SU-DHL-6 (cell line): ENCODE measurements around the gene PPP2R2B.

Source experiments
- H2AFZ ChIP-seq: fragments of 200-600 bp; sonication (generic); 2 replicates; pipeline ENCODE4 v1.6.1; 2014; ENCODE audit warnings: low read depth, mild to moderate bottlenecking, moderate library complexity, mixed read lengths, antibody characterized with exemption, low read length; ENCODE audit not compliant: severe bottlenecking
- H3F3A ChIP-seq: fragments of 200-600 bp; shearing (Covaris generic); 2 replicates; pipeline ENCODE4 v1.6.0; 2016; ENCODE audit warnings: antibody characterized with exemption, mild to moderate bottlenecking; ENCODE audit not compliant: insufficient read depth
- H3K27ac ChIP-seq: fragments of 200-600 bp; sonication (generic); 2 replicates; pipeline ENCODE4 v1.5.1; 2016; ENCODE audit warnings: low read depth, mild to moderate bottlenecking, low read length, moderate library complexity, mixed read lengths
- H3K27me3 ChIP-seq: fragments of 200-600 bp; sonication (generic), shearing (Covaris generic); 2 replicates; pipeline ENCODE4 v1.6.0; 2014; ENCODE audit warnings: mild to moderate bottlenecking, low read length
- H3K36me3 ChIP-seq: fragments of 200-600 bp; sonication (generic); 2 replicates; pipeline ENCODE4 v1.6.1; 2014; ENCODE audit warnings: mild to moderate bottlenecking, low read length, mixed read lengths
- H3K4me2 ChIP-seq: fragments of 300-600, 200-600 bp; shearing (Covaris generic), sonication (generic); 2 replicates; pipeline ENCODE4 v1.6.0; 2014; ENCODE audit warnings: low read length, low read depth, mild to moderate bottlenecking; ENCODE audit not compliant: poor library complexity, severe bottlenecking
- H3K4me3 ChIP-seq: fragments of 200-600 bp; sonication (generic); 2 replicates; pipeline ENCODE4 v1.5.1; 2014; ENCODE audit warnings: antibody characterized with exemption, low read length, mild to moderate bottlenecking, mixed read lengths; ENCODE audit not compliant: insufficient read depth, poor library complexity, severe bottlenecking
- H3K79me2 ChIP-seq: fragments of 200-600 bp; sonication (generic); 2 replicates; pipeline ENCODE4 v1.6.1; 2014; ENCODE audit warnings: mild to moderate bottlenecking, low read length, moderate library complexity; ENCODE audit not compliant: insufficient read depth
- H3K9ac ChIP-seq: fragments of 200-600 bp; sonication (generic); 2 replicates; pipeline ENCODE4 v1.7.0; 2014; ENCODE audit warnings: mild to moderate bottlenecking, low read length
- H3K9me2 ChIP-seq: fragments of 200-600 bp; sonication (generic); replicated peaks from 2 replicates; pipeline ENCODE4 v1.6.1; 2014; ENCODE audit warnings: low read length; ENCODE audit not compliant: insufficient read depth
- H3K9me3 ChIP-seq: fragments of 200-600 bp; sonication (generic); 2 replicates; pipeline ENCODE4 v1.6.1; 2014; ENCODE audit warnings: low read length, mixed read lengths; ENCODE audit not compliant: insufficient read depth
- H4K20me1 ChIP-seq: fragments of 200-600 bp; sonication (generic); 2 replicates; pipeline ENCODE4 v1.6.1; 2014; ENCODE audit warnings: low read depth, mild to moderate bottlenecking, antibody characterized with exemption, low read length, moderate library complexity, mixed read lengths
- EZH2phosphoT487 ChIP-seq: fragments of 200-600 bp; sonication (generic), shearing (Covaris generic); conservative IDR thresholded peaks from 2 replicates; pipeline ENCODE4 v1.6.1; 2018; ENCODE audit warnings: mild to moderate bottlenecking, antibody characterized with exemption, low read length, moderate library complexity, mixed read lengths
- TF ChIP-seq, protein P1 (sequence below): fragments of 200-600 bp; sonication (generic); IDR thresholded peaks from one replicate; pipeline ENCODE4 v1.5.1; 2017; ENCODE audit warnings: antibody characterized with exemption, mild to moderate bottlenecking, low read length, moderate library complexity; ENCODE audit not compliant: insufficient read depth, poor library complexity, severe bottlenecking

The PPP2R2B gene

DNA sequence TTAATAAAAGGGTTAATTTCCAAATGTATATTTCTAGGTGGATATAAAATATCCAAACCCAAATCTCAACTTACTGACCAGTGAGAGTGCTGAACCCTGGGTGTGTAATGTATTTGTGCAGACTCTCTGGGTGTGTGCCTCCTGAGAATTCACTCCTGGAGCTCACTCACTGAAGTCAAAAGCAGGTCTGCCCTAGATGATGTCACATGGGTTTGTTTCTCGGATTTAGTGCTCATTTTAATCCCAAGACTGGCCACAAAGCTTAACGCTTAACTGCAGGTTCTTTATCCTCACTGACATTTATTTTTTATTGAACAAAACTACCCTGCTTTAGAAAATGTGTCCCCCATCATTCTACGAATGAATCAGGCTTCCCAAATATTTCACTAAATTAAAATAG, 179.4 kb downstream of the PPP2R2B start:
- H3K36me3 ChIP-seq = no peaks in the 10 kb centered on the region
- no peak overlapping the region for H2AFZ ChIP-seq
- no peak overlapping the region for H3K4me2 ChIP-seq
- TF ChIP-seq, protein P1, sequence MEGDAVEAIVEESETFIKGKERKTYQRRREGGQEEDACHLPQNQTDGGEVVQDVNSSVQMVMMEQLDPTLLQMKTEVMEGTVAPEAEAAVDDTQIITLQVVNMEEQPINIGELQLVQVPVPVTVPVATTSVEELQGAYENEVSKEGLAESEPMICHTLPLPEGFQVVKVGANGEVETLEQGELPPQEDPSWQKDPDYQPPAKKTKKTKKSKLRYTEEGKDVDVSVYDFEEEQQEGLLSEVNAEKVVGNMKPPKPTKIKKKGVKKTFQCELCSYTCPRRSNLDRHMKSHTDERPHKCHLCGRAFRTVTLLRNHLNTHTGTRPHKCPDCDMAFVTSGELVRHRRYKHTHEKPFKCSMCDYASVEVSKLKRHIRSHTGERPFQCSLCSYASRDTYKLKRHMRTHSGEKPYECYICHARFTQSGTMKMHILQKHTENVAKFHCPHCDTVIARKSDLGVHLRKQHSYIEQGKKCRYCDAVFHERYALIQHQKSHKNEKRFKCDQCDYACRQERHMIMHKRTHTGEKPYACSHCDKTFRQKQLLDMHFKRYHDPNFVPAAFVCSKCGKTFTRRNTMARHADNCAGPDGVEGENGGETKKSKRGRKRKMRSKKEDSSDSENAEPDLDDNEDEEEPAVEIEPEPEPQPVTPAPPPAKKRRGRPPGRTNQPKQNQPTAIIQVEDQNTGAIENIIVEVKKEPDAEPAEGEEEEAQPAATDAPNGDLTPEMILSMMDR = no peak
- no peak for TF ChIP-seq EZH2phosphoT487
- H3K4me3 ChIP-seq = no peak overlapping the region
- H3K9me2 ChIP-seq = no peaks in the 10 kb centered on the region
- no peaks in the 10 kb centered on the region for H3F3A ChIP-seq
- no peaks in the 10 kb centered on the region for H3K79me2 ChIP-seq
- H3K27me3 ChIP-seq = no peaks in the 10 kb centered on the region
- no peaks in the 10 kb centered on the region for H4K20me1 ChIP-seq
- no peak overlapping the region for H3K27ac ChIP-seq
- H3K9ac ChIP-seq = no peak overlapping the region
- H3K9me3 ChIP-seq = no peaks in the 10 kb centered on the region

DNA sequence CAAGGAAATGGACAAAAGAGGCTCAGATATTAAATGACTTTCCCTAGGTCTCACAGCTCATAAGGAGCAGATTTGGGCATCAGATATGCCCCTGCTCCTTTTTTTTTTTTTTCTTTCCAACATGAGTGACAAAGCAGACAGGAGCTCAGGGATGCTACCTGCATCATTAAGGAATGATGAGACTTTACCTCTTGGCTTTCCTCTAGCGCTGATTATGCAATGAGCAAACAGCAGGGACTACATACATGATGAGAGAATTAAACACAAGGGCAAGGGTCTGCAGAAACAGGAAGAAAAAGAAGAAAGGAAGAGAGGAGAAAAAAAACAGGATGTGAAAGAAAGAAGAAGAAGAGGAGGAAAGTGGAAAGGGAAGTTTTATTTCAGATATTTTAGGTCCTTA, 179.9 kb downstream of the PPP2R2B start:
- H3K4me3 ChIP-seq = no peak overlapping the region
- no peaks in the 10 kb centered on the region for H3K79me2 ChIP-seq

DNA sequence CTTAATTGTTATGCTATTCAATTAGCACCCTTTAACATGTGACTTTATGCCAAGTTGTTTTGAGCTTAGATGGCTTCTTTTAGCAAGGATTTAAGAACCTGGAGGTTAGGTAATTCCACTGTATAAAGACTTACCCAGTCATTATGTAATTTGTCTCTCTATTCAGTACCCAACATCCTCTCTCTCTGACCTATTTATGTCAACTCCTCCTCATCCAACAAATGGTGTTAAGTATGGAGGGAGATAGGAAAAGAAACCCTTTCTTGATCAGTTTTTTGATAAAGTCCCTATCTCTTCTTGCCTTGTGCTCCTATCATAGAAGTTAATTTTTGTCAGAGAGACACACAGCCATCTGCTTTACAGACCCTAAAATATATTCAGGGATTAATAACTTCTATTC, 181.3 kb downstream of the PPP2R2B start:
- H3K27ac ChIP-seq = no peak overlapping the region

More for the DNA sequence above, 179.9 kb downstream of the PPP2R2B start:
- no peak overlapping the region for H2AFZ ChIP-seq
- no peak overlapping the region for H3K4me2 ChIP-seq
- H3K27ac ChIP-seq = no peak overlapping the region
- no peak overlapping the region for H3K9ac ChIP-seq
- no peaks in the 10 kb centered on the region for H3K36me3 ChIP-seq
- no peaks in the 10 kb centered on the region for H3K9me2 ChIP-seq
- no peaks in the 10 kb centered on the region for H3F3A ChIP-seq
- no peak for TF ChIP-seq EZH2phosphoT487
- TF ChIP-seq, protein P1 = no peak
- H3K27me3 ChIP-seq = no peaks in the 10 kb centered on the region
- no peaks in the 10 kb centered on the region for H3K9me3 ChIP-seq
- H4K20me1 ChIP-seq = no peaks in the 10 kb centered on the region

More for the DNA sequence above, 181.3 kb downstream of the PPP2R2B start:
- no peak overlapping the region for H3K4me3 ChIP-seq
- TF ChIP-seq, protein P1 = no peak
- TF ChIP-seq EZH2phosphoT487 = no peak
- H3K79me2 ChIP-seq = no peaks in the 10 kb centered on the region
- H3F3A ChIP-seq = no peaks in the 10 kb centered on the region
- H3K27me3 ChIP-seq = no peaks in the 10 kb centered on the region
- H2AFZ ChIP-seq = no peak overlapping the region
- no peaks in the 10 kb centered on the region for H3K9me3 ChIP-seq
- H3K36me3 ChIP-seq = no peaks in the 10 kb centered on the region
- no peaks in the 10 kb centered on the region for H4K20me1 ChIP-seq
- H3K4me2 ChIP-seq = no peak overlapping the region
- no peak overlapping the region for H3K9ac ChIP-seq
- H3K9me2 ChIP-seq = no peaks in the 10 kb centered on the region
